Measurements from ENCODE around the gene FAAH.

Gene FAAH

DNA sequence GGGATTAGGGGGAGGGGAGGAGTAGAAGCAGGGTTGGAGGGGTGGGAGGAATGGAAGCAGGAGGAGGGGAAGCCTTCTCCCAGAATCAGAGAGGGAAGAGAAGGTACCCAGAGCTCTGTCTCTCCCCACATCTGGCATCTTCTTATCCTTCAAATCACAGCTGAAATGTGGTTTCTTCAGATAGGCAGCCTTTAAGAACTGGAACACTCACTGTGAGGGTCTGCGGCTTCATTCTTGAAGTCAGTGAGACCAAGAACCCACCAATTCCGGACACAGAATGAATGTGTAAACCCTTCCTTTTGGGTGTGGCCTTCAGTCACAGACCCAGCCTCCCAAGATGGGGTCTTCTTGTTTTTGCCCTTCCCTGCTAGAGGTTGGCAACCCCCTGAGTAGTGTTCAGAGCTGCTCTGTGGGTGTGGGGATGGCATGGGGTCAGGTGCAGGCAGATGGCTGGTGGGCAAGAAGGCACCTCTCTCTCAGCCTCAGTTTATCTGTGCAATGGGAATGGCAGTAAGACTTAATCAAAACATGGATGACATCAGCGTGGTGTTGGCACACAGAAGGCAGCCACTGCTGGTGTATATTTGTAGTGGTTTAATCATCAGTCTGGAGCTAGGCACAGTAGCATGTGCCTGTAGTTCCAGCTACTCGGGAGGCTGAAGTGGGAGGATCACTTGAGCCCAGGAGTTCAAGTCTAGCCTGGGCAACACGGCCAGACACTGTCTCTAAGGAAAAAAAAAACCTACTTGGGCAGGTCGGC, 7.2 kb downstream of the FAAH start:
- no peak for DNase-seq

GRCh38 chr1:46401964-46402626, 8.0 kb downstream of the FAAH start:
- no peak for DNase-seq

DNA sequence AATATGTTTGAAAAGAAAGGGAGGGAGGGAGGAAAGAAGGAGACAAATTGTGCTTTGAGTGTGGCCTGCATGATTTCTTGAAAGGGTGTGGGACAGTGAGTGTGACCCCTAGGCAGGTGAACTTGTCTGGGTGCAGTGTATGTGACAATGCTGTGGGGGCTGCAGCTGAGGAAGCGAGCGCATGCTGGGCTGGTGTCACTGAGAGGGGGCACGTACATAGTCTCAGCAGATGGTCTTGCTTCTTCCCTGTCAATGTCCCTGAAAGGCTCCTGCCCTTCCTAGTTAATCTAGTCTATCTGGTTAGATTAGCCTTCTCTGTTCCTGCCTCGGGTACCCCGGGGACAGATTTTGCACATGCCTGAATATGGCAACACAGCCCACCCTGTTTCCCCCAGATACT, 9.8 kb downstream of the FAAH start:
- DNase-seq: no peak

DNA sequence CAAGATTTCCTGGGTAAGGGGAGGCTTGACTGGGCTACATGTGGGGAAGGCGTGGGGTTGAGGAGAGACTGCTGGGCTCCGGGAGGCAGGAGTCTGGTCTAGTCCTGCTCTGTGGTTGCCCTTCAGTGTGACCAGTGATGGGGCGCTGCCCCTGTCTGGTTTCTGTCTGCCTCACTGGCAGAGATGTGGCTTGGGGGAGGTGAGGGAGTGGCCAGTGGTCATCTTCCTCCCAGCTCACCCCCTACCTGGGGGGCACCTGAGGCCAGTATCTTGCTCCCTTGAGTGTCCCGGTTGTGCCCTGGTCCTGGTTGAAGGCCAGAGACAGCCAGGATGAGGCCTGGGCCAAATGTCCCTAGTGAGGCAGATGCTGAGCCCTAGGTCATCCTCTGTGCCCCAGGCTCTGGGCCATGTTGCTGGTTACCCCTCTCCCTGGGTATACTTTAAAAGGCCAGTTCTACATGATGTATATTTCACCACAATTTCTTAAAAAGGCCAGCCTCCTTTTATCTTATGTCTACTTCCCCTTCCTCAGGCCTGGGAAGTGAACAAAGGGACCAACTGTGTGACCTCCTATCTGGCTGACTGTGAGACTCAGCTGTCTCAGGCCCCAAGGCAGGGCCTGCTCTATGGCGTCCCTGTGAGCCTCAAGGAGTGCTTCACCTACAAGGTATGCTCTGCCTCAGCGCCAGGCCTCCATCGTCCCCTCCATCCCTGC, 10.5 kb downstream of the FAAH start:
- DNase-seq: no peak

DNA sequence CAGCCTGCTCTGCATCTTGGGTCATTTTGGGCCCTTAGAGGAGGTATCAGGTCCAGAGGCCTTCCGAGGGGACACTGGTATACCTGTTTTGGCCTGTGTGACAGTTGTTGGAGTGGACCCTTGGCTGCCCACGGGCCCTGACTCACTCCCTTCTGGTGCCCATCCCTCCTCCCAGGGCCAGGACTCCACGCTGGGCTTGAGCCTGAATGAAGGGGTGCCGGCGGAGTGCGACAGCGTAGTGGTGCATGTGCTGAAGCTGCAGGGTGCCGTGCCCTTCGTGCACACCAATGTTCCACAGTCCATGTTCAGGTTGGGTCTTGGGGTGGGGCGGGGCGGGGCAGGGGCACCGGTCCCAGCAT, 11.1 kb downstream of the FAAH start:
- no peak for DNase-seq

- no peak for DNase-seq
Observed at GRCh38 chr1:46405724-46406123, 11.6 kb downstream of the FAAH start.

- no peak for DNase-seq
Observed at GRCh38 chr1:46406881-46407608, 12.9 kb downstream of the FAAH start.

- no peak for DNase-seq
Observed at GRCh38 chr1:46407636-46408035, 13.5 kb downstream of the FAAH start.

DNA sequence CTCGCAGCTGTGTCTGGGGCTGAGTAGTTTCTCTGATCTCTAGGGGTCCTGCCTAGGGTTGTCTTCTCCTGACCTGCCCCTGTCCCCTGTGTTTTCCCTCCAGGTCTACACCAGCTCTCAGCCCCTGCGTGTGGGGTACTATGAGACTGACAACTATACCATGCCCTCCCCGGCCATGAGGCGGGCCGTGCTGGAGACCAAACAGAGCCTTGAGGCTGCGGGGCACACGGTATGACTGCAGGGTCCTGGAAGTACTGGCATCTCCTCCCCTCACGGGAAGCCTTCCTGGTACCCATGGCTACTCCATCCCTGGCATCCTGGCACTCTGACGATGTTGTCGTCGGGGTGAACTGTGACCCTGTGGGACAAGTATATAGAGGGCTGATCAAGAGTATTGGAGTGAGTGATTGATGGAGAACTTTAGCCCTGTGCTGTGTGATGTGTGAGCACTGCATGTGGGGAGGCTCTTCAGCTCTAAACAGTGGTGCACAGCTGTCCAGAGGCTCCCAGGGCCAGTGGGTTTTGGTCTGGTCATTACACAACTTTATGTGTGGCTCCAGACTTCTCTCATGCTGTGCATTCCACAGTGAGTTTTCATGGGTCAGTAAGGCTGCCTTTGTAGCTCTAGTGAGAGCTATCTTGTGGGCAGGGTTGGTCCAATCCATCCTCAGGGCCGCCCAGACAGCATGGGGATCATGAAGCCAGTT, 14.4 kb downstream of the FAAH start:
- DNase-seq: no peak

DNA sequence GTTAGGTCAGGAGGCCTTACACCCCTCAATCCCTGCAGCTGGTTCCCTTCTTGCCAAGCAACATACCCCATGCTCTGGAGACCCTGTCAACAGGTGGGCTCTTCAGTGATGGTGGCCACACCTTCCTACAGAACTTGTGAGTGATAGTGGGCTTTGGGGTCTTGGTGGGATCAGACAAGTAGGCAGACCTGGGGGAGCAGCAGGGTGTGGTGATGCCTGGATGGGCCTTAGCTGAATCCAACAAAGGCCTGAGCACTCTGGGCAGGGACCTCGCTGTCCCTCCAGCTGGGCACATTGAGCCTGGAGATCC, 14.9 kb downstream of the FAAH start:
- DNase-seq: no peak

DNA sequence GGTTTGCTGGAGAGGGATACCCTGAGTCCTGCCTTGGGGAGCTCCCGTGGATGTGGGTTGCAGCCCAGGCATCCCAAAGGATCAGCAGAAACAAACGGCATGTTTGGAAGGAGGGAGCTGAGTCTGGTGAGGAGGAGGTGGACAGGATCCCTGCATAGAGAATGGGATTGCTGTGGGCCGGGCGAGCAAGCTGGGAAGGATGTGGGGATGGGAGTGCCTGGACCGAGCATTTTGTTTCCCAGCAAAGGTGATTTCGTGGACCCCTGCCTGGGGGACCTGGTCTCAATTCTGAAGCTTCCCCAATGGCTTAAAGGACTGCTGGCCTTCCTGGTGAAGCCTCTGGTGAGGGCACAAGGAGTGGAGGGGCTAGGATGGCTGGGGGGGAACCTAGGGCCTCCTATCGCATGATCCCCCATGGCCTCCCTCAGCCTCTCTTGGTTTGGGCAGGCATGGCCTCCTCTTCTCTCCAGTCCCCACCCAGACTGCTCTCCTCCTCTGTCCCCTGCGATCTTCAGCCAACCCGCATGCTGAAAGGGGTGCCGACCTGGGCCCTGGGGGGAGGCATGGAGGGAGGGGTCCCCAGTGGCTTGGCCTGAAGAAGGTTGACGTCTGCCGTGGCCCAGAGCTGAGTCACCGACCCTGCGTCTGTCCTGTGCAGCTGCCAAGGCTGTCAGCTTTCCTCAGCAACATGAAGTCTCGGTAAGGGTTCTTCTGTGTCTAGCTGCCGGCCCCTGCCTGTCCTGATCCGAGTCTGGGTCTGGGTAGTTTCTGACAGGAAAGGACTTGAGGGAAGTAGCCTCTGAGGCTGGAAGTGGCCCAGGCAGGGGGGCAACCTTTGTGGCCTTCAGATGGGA, 16.3 kb downstream of the FAAH start:
- no peak for DNase-seq

DNA sequence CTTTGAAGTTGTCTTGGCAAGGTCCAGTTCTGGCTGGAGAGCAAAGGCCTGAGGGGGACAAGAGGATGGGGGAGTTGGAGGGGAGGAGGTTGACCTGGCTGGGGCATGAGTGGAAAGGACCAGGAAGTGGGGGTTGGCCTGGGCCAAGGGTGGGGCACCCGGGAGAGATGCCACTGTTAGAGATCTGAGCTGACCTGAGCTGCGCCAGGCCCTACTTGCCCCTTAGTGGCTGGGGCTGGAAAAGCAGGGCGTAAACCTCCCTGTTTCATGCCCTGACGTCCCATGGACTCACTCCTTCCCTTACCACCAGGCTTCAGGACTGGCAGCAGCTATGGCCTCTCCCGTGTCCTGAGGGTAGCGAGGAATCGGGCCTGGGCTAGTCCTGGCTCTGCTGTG, 16.9 kb downstream of the FAAH start:
- DNase-seq: no peak

DNA sequence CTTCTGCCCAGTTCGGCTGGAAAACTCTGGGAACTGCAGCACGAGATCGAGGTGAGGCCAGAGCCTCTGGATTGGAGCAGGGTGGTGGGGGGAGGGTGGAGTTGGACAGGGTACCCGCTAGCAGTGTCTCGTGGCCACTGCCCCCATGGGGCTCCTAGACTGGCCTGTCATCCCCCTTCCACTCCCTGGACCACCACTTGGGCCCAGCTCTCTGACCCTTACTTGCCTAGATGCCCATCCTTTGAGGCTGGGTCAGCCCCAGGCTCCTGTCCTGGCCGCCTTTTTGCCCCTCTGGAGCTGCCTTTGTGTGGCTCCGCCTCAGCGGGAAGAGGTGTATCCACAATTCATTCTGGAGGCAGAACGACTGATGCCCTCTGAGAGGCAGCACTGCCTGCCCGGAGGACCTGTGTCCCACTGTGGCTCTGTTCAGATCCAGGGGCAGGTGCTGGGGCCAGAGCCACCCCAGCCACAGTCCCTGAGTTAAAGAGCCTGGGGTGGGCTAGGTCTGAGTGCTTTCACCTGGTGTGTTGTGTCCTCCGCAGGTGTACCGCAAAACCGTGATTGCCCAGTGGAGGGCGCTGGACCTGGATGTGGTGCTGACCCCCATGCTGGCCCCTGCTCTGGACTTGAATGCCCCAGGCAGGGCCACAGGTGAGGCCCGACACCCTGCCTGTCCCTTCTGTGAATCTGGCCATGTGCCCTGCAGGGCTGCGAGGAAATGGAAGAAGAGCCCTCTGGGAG, 17.7 kb downstream of the FAAH start:
- no peak for DNase-seq

GRCh38 chr1:46412893-46413595, 18.9 kb downstream of the FAAH start:
- DNase-seq: no peak

DNA sequence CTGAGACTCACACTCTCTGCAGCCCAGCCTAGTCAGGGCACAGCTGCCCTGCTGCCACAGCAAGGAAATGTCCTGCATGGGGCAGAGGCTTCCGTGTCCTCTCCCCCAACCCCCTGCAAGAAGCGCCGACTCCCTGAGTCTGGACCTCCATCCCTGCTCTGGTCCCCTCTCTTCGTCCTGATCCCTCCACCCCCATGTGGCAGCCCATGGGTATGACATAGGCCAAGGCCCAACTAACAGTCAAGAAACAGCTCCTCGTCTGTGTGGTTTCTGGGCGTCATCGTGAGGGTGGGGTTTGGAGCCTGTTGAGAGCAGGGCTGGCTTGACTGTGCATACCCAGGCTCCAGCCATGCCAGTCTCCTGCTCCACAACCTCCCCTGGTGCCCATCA, 19.5 kb downstream of the FAAH start:
- DNase-seq: no peak

DNA sequence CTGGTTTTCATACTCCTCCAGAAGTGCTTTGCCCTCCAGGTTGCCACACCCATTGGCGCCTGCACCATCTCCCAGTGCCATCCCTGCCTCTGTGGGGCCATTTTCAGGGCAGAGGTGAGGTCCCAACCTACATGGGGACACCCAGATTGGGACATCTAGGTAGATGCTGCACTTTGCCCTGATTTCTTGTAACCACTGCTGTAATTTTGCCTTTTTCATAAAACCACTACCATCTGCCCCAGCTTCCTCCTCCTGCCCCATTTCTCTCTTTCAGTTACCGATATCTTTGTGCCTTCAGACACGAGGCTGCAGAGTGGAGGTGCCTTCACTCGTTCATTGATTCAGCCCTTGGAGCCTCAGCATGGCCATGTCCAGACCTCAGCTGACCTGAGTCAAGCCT, 21.4 kb downstream of the FAAH start:
- DNase-seq: no peak

DNA sequence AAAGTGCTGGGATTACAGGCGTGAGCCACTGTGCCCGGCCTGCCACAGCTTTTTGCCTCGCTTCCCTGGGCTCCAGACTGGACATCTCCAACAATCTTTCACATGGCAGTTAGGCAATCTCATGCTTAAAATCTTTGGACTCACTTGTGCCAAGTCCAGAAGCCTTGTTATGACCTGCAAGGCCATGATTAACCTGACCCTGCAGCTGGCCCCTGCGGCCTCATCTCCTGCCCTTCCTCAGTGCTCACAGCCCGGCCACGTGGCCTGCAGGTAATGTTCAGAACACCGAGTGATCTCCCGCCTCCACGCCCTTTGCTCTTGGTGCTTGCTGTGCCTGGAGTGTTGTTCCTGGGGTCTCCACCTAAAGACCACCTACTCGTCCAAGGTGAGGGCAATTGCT, 24.9 kb downstream of the FAAH start:
- DNase-seq: no peak

GRCh38 chr1:46420533-46420915, 26.4 kb downstream of the FAAH start:
- no peak for DNase-seq

DNA sequence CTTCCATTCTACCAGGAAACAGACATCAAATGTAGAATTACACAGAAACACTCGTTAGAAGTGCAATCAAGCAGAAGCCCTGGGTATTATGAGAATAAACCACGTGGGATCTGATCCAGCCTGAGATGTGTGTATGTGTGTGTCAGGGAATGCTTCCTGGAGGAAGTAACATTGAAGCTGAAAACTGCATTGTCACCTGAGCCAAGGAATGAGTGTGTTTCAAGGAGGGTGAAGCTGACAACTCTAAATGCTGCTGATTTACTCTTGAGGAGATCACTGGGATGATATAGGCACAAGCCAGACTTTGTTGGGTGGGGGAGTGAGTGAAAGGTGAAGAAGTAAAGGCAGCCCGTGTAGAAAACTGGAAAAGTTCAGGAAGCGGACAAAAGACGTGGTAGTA, 27.6 kb downstream of the FAAH start:
- DNase-seq: no peak

DNA sequence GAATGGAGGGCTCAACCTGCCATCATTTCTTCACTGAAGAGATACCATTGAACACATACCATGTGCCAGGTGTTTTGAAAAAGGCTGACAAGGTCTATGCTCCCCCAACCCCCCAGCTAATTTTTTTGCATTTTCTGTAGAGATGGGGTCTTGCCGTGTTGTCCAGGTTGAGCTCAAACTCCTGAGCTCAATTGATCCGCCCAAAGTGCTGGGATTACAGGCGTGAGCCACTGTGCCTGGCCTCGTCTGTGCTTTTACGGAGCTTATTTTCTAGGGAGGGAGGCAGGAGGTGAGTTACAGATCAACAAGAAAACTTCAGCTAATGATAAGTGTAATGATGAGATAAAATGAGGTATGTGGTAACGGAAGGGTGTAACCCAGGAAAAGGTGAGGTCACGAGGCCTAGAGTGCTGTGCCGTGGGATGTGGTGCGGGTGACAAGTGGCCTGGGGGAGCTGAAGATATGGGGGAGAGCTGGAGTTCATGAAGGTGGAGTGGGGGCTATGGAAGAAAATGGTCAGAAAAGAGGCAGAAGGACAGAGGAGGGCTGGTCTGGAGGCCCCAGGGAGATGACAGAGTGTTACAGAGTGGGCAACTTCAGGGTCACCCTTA, 28.2 kb downstream of the FAAH start:
- no peak for DNase-seq
